Medulla oblongata (tissue), 1 donor: ENCODE data around the gene ZNF683.
"Not testable (repeated sequence)": the region's sequence is repeated elsewhere in the genome, so short reads cannot be mapped to it uniquely, and the experiment has no call there.

Experiments used
- DNase-seq: peaks from one replicate; pipeline ENCODE4 v3.0.0-alpha.2; 2015; ENCODE audit errors: extremely low spot score

Gene ZNF683

GRCh38 chr1:26337206-26337535 lies 35.4 kb downstream of the ZNF683 start:
- DNase-seq, result no peak

DNA sequence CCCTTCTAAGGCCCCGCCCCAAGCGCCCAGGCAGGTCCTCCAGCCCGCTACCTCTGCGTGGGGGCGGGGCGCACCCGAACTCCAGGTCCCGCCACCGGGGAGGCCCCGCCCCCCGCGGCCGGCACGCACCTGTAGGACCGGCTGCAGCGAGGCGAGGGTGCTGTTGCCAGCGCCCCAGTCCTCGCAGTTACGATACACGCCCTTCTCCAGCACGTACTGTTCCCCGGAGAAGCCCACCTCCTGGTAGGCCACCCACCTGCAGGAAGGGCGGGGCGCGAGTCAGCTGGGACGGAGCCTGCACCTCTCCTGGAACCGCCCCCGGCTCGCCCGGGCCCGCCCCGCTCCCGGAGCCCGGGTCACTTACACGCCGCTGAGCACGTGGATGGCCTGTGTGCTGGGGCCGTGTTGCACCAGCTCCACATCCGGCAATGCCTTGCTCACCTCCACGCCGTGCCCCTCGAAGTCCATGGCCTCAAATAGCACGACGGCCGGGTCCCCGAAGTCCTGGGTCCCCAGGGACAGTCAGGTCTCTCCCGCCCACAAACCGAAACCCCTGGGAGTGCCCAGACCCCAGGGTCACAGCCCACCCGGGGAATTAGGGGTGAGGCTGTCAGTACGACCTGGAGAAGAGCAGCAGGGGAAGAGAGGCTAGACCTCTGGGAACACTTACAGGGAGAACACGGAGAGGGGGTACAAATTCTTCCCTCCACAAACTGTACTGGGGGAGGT lies 35.9 kb downstream of the ZNF683 start:
- no peak for DNase-seq

DNA sequence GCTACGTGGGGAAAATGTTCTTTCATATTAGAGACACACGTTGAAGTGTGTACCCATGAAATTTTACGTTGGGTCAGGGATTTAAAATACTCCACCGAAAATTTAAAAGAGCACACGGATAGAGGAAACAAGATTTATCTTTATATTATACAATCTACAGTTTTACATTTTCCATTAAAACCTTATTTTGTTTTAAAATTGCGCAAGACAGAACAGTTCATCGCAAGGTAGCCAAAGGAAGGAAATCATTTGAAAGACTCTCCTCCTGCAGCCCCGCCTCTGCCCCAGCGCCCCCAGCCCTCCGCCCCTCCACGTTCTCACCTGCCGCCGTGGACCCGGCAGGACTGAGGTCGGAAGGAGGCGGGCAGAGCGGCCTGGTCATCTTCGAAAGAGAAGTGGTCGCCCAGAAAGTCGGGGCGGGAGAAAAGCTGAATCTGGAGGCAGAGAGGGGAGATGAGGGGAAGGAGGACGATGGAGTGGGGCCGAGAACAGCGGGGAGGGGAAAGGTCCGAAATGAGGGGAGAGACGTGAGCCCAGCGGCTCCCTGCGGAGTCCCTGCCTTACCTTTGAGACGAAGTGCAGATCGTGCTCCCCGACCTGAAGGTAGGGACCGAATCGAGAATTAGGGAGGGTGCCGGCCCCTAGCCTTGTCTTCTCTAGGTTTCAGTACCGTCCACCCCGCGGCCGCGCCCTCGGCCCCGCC lies 36.6 kb downstream of the ZNF683 start:
- no peak for DNase-seq

- DNase-seq, result not testable (repeated sequence)
Observed at GRCh38 chr1:26333312-26333711, 39.2 kb downstream of the ZNF683 start.

DNA sequence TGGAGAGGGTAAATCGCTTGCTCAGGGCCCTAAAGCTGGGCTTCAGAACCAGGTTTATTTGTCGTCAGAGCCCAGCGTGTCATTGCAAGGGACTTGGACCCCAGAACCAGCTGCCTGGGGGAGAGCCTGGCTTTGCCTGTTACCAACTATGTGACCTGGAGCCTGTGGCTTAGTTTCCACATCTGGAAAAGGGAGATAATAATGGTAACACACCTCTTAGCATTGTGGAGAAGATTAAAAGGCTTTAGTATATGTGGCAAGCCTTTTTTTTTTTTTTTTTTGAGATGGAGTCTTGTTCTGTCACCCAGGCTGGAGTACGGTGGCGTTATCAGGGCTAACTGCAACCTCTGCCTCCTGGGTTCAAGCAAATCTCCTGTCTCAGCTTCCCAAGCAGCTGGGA lies 42.3 kb downstream of the ZNF683 start:
- DNase-seq, result no peak

GRCh38 chr1:26329380-26329779 lies 43.2 kb downstream of the ZNF683 start:
- not testable (repeated sequence) for DNase-seq

- DNase-seq, result no peak
Observed at GRCh38 chr1:26328597-26328996, 44.0 kb downstream of the ZNF683 start.

DNA sequence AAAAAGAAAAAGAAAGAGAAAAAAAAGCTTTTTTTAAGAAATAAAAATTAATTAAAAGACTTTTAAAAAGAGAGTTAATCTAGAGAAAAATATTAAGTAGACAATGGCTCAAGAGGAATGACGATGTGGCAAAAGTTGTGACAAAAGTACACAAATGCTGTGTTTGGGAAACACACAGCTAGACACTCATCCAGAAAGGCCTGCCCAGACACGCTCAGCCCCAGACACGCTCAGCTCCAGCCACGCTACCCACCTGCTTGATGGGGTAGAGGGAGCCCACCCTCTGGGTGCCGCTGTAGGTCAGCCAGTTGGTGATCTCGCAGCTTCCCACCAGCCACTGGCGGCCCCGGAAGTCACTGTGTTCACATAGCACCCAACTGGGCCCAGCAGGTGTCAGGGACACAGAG lies 44.6 kb downstream of the ZNF683 start:
- no peak for DNase-seq

DNA sequence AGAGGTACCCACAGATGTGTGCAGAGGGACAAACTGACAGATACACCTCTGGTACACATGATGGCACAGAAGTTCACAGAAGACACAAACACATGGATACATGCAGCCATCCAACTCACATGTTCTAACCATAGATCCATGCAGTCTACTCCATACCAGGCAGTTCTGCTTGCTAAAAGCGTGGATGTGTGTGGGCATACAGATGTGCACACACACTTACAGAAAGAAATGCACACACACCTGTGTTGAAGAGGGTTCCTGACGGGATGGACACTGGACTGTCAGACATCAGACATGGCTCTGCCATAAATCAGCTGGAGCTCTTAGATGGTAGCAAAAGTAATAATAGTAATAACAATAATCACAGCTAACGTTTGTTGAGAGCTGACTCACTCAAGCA lies 48.0 kb downstream of the ZNF683 start:
- no peak for DNase-seq

DNA sequence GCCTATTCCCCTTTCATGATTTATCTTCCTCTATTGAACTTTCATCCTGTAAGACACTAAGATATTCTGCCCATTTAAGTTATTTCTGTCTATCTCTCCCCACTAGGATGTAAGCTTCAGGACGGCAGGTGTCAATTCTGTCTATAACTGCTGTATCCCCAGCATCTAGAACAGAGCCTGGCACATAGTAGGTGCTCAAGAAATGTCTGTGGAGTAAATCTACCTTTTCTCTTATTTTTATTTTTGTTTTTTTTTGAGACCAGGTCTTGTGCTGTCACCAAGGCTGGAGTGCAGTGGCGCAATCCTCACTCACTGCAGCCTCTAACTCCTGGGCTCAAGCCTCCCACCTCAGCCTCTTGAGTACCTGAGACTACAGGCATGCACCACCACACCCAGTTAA lies 49.2 kb downstream of the ZNF683 start:
- no peak for DNase-seq

DNA sequence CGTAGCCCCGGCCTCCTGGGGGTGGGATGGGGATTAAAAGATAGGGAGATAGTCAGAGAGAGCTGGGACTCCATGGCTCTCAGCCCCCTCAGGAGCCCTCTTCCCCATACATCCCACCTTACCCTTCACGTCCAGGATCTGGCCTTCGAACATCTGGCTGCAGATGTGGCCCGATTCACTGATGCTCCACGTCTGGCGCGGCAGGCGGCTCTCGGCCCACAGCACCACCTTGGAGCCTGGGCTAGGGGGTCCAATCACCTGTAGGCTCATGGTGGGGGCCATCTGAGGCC lies 50.6 kb downstream of the ZNF683 start:
- no peak for DNase-seq

- peak; percentile 95 for DNase-seq
Observed at GRCh38 chr1:26321315-26322041, 51.1 kb downstream of the ZNF683 start.

DNA sequence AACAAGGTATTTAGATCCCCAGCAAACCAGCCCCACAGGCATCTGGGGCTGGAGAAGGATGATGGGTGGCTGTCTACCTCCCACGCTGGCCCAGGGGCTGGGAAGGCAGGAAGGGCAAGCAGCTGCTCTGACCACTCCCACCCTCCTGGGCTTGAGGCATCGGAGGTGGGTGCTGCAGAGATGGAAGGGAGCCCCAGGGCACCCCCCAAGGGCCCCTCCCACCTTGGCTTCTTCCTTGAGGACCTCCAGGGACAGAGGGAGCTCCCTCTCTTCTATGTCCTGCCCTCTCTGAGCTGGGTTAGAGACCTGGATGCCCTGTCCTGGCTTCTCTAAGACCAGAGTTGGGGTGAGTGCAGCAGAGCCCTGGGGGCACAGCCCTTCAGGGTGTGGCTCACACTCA lies 51.7 kb downstream of the ZNF683 start:
- no peak for DNase-seq

- DNase-seq, result peak; percentile 63
Observed at GRCh38 chr1:26318338-26319064, 54.0 kb downstream of the ZNF683 start.

DNA sequence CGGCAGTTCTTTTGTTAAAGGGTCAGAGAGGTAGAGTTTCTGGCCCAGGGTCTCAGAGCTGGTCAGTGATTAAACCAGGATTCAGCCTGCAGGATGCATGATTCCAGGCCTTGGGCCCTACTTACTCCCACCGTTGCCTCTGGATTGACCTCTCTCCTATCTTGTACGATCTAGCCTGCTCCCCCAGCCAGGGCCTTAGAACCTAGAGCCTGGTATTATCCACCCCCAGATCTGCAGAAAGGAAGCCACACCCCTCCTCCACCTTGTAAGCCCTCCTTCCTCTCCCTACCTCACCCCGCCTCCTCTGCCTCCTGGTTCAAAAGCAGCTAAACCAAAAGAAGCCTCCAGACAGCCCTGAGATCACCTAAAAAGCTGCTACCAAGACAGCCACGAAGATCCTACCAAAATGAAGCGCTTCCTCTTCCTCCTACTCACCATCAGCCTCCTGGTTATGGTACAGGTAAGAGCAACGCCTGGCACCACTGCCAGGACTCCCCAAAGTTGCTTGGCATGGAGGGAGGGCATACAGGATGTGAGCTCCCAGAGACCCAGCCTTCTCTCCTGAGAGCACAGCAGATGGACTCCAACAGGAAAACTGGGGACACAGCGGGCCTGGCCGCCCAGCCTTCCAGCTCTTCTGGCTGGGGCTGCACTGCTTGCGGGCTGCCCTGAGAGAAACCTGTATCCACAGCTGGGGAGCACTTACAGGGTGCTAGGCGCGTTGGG lies 54.8 kb downstream of the ZNF683 start, which contains the start of gene CD52:
TSS of gene CD52 (plus strand) at position 347 of the 726 bp plus-strand sequence. CDS start at position 407, 60 bp downstream.
- no peak for DNase-seq

- no peak for DNase-seq
Observed at GRCh38 chr1:26317146-26317545, 55.4 kb downstream of the ZNF683 start.

GRCh38 chr1:26315874-26316850 lies 56.4 kb downstream of the ZNF683 start:
- no peak for DNase-seq

DNA sequence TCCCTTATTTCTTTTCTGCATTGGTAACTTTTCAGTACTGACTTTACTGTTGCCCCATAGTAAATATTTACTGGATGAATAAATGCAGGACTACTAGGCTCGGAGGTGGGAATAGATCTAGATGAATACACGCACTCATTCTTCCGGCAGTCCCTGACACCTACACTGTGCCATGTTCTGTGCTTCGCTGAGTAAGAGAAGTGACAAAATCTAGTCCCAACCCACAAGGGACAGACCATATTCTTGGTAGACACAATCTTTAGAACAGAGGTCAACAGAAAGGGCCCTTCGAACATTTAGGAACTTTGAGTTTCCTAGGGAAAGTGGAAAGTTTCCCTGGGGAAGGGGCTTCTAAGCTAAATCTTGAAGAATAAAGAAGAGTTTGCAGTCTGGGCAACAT lies 58.0 kb downstream of the ZNF683 start:
- no peak for DNase-seq
